K562 (cell line): Measurements from ENCODE around the gene SLC4A3. TPM values are rescaled to one million over a fixed set of nuclear protein-coding genes. Genes with fewer than 3 reads are reported as not detected.

Experiments used
- ATAC-seq: fragments of 200-7000 bp; cut with Tn5 transposase; 3 replicates; pipeline ENCODE4 v1.9.1; 2020; ENCODE audit warnings: moderate library complexity
- BruUV-seq: library from RNA; stranded (reverse); fragments of 400-500 nt; replicated peaks from 2 replicates; lab custom pipeline; 2021; lab: Mats Ljungman, UMichigan
- CTCF ChIA-PET: fragments of 300-600 bp; formaldehyde crosslinking; extraction: SDS; loops from one replicate; lab custom pipeline; 2021; ENCODE audit warnings: low intra/inter-chr PET ratio; lab: Yijun Ruan, JAX
- POLR2A ChIA-PET: fragments of 300-600, 350-650 bp; sonication (Branson Sonifier 250); formaldehyde crosslinking; extraction: SDS; loops from one replicate; lab custom pipeline; 2021; ENCODE audit warnings: antibody characterized with exemption, inconsistent platforms; lab: Yijun Ruan, JAX
- DNase-seq, 4 experiments: peaks; one replicate each; pipeline versions ENCODE4 v3.0.0 to v3.0.0-alpha.2; 2011 to 2018; ENCODE audit warnings: low spot score in 3 of 4, mixed read lengths in 3 of 4; ENCODE audit errors: extremely low read depth in 1 of 4
- FAIRE-seq: peaks from 2 replicates; lab custom pipeline; 2011; peaks lifted over from hg19 to GRCh38; lab: Jason Lieb, UNC
- H2AFZ ChIP-seq: 2 replicates; pipeline ENCODE4 v1.6.0; 2011; ENCODE audit warnings: low read depth, low read length, control low read depth, inconsistent platforms
- H3K27ac ChIP-seq: fragments of 200-600 bp; 3 replicates; pipeline ENCODE4 v1.8.0; 2011; ENCODE audit warnings: low read depth, mild to moderate bottlenecking, control low read depth, inconsistent platforms, low read length, moderate library complexity, mixed read lengths; ENCODE audit errors: extremely low read depth
- H3K27me3 ChIP-seq, 2 experiments: fragments of 300-600 bp in 1 of 2; 2 replicates in 1 of 2; 3 replicates in 1 of 2; pipeline versions ENCODE4 v1.6.0 to v1.8.0; 2011; ENCODE audit warnings: inconsistent platforms in 2 of 2, low read length in 2 of 2, mild to moderate bottlenecking in 1 of 2, mixed read lengths in 1 of 2, moderate library complexity in 1 of 2; ENCODE audit not compliant: control insufficient read depth in 2 of 2, insufficient read depth in 2 of 2
- H3K36me3 ChIP-seq: fragments of 300-600 bp; 3 replicates; pipeline ENCODE4 v1.8.0; 2011; ENCODE audit warnings: mild to moderate bottlenecking, low read length, inconsistent platforms; ENCODE audit not compliant: control insufficient read depth, insufficient read depth
- H3K4me1 ChIP-seq, 2 experiments: fragments of 200-600 bp in 1 of 2; replicated peaks in 1 of 2; 2 replicates in 1 of 2; 3 replicates in 1 of 2; pipeline versions ENCODE4 v1.5.1 to v1.8.0; 2011; ENCODE audit warnings: inconsistent platforms in 2 of 2, low read length in 2 of 2, mild to moderate bottlenecking in 1 of 2, mixed read lengths in 1 of 2, moderate library complexity in 1 of 2; ENCODE audit not compliant: control insufficient read depth in 2 of 2, insufficient read depth in 2 of 2
- H3K4me2 ChIP-seq: 2 replicates; pipeline ENCODE4 v1.6.1; 2011; ENCODE audit warnings: low read length, control low read depth, inconsistent platforms, mixed read lengths; ENCODE audit not compliant: insufficient read depth
- H3K4me3 ChIP-seq: fragments of 200-600 bp; sonication (generic), shearing (Covaris generic); 2 replicates; pipeline ENCODE4 v1.5.1; 2016; ENCODE audit warnings: control low read depth, inconsistent platforms
- H3K79me2 ChIP-seq: fragments of 200-600 bp; 3 replicates; pipeline ENCODE4 v1.8.0; 2011; ENCODE audit warnings: low read length, inconsistent platforms; ENCODE audit not compliant: control insufficient read depth, insufficient read depth
- H3K9ac ChIP-seq, 2 experiments: 2 replicates each; pipeline versions ENCODE4 v1.6.0 to v1.6.1; 2011; ENCODE audit warnings: low read depth in 2 of 2, low read length in 2 of 2, control low read depth in 1 of 2, inconsistent platforms in 1 of 2, mild to moderate bottlenecking in 1 of 2, mixed read lengths in 1 of 2; ENCODE audit not compliant: insufficient read depth in 1 of 2
- H3K9me1 ChIP-seq: one replicate; pipeline ENCODE4 v1.6.0; 2011; ENCODE audit warnings: inconsistent platforms, mild to moderate bottlenecking, low read length, moderate library complexity; ENCODE audit not compliant: control insufficient read depth, insufficient read depth
- H3K9me3 ChIP-seq: replicated peaks from 2 replicates; pipeline ENCODE4 v1.5.1; 2011; ENCODE audit warnings: low read depth, low read length, inconsistent platforms; ENCODE audit not compliant: control insufficient read depth, insufficient read depth
- H4K20me1 ChIP-seq: replicated peaks from 2 replicates; pipeline ENCODE4 v1.6.1; 2011; ENCODE audit warnings: low read length, inconsistent platforms, mixed read lengths; ENCODE audit not compliant: control insufficient read depth, insufficient read depth
- ADNP ChIP-seq: fragments of 200-800 bp; sonication (Bioruptor generic); IDR thresholded peaks from 2 replicates; pipeline ENCODE4 v1.6.1; 2016; ENCODE audit warnings: missing genetic modification characterization, missing compliant biosample characterization
- CREBBP ChIP-seq: IDR thresholded peaks from one replicate; pipeline ENCODE4 v1.6.1; 2012; ENCODE audit warnings: low read depth, mild to moderate bottlenecking, control low read depth, inconsistent platforms, low read length
- ERF ChIP-seq: fragments of 450-650 bp; formaldehyde crosslinking; IDR thresholded peaks from 2 replicates; pipeline ENCODE4 v1.4.0; 2020; ENCODE audit warnings: mild to moderate bottlenecking, mixed read lengths
- FUS ChIP-seq: fragments of 200-400 bp; formaldehyde crosslinking; optimal IDR thresholded peaks from 2 replicates; pipeline ENCODE3; 2017; ENCODE audit warnings: low read depth, low read length
- KDM1A ChIP-seq, 2 experiments: fragments of 450-650 bp; IDR thresholded peaks; 2 replicates each; pipeline ENCODE4 v1.6.1; 2016; ENCODE audit warnings: mild to moderate bottlenecking in 2 of 2
- MYBL2 ChIP-seq, 2 experiments: fragments of 450-650 bp in 1 of 2; sonication (generic) in 1 of 2; formaldehyde crosslinking in 1 of 2; IDR thresholded peaks; 2 replicates each; pipeline versions ENCODE4 v1.6.1 to v1.8.1; 2017 to 2022; ENCODE audit warnings: borderline replicate concordance in 1 of 2, inconsistent platforms in 1 of 2, low read depth in 1 of 2, mild to moderate bottlenecking in 1 of 2, missing genetic modification reagents in 1 of 2, moderate library complexity in 1 of 2
- NRF1 ChIP-seq, 2 experiments: fragments of 450-650 bp; IDR thresholded peaks in 1 of 2; conservative IDR thresholded peaks in 1 of 2; 2 replicates each; pipeline ENCODE4 v1.6.1; 2014; ENCODE audit warnings: mild to moderate bottlenecking in 2 of 2
- POLR2AphosphoS2 ChIP-seq: IDR thresholded peaks from 2 replicates; pipeline ENCODE4 v1.6.1; 2012; ENCODE audit warnings: low read length, improper control_type of control experiment
- SLC30A9 ChIP-seq: fragments of 250-450 bp; sonication (Bioruptor Pico); IDR thresholded peaks from 2 replicates; pipeline ENCODE4 v1.8.0; 2022; ENCODE audit warnings: mild to moderate bottlenecking, moderate library complexity
- SRSF3 ChIP-seq: fragments of 200-400 bp; formaldehyde crosslinking; IDR thresholded peaks from 2 replicates; pipeline ENCODE4 v1.6.1; 2016; ENCODE audit warnings: mild to moderate bottlenecking, low read length, moderate library complexity; ENCODE audit not compliant: insufficient read depth
- TCF7 ChIP-seq: sonication (generic); IDR thresholded peaks from 2 replicates; pipeline ENCODE4 v1.6.1; 2016; ENCODE audit warnings: antibody characterized with exemption, borderline replicate concordance
- THRAP3 ChIP-seq: fragments of 450-650 bp; IDR thresholded peaks from 2 replicates; pipeline ENCODE4 v1.6.1; 2016; ENCODE audit warnings: mild to moderate bottlenecking, inconsistent platforms, borderline replicate concordance
- ZFP36 ChIP-seq: fragments of 150-350 bp; IDR thresholded peaks from 2 replicates; pipeline ENCODE4 v1.6.1; 2018; ENCODE audit warnings: low read length, low read depth; ENCODE audit not compliant: partially characterized antibody
- WGBS: fragments of 100-300 bp; shearing (Covaris generic); methylation state at CpG from one replicate; pipeline ENCODE4 v1.1.6; 2016; ENCODE audit warnings: low coverage, mixed read lengths; ENCODE audit not compliant: insufficient coverage; ENCODE audit errors: missing lambda C conversion rate; 5-methylcytosine and 5-hydroxymethylcytosine counted together
- in situ Hi-C: fragments of 300-500 bp; cut with MboI; formaldehyde crosslinking; loops from 4 replicates; pipeline ENCODE4 v1.15.0; 2018; ENCODE audit warnings: inconsistent platforms, mixed read lengths
- intact Hi-C: fragments of 100-400 bp; cut with micrococcal nuclease; formaldehyde crosslinking; loops from 2 replicates; pipeline ENCODE4 v1.14.2; 2022
- polyA plus RNA-seq, 8 experiments: library from polyadenylated mRNA; depleted of rRNA in 4 of 8; stranded (reverse) in 5 of 8; unstranded in 3 of 8; fragments of >200 nt; fragmentation: Nextera tagmentation in 2 of 8; fragmentation: Illumina TruSeq in 1 of 8; extraction: Ambion mirVana in 2 of 8; extraction: Trizol in 1 of 8; gene quantifications; 2 replicates each; pipeline versions ENCODE4 v1.2.1 to v1.2.3, GENCODE V29; 2011 to 2014; ENCODE audit warnings: inconsistent platforms in 1 of 8, missing spikeins in 1 of 8
- total RNA-seq, 7 experiments: library from RNA; depleted of rRNA in 6 of 7; stranded (reverse); fragments of >200 nt in 6 of 7; fragmentation: Illumina TruSeq in 2 of 7; extraction: Trizol in 2 of 7; gene quantifications; 2 replicates each; pipeline versions ENCODE4 v1.2.1 to v1.2.3, GENCODE V29; 2011 to 2021; ENCODE audit warnings: low replicate concordance in 1 of 7
- TF ChIP-seq, protein P1 (sequence below): fragments of 450-650 bp; IDR thresholded peaks from 2 replicates; pipeline ENCODE4 v1.6.1; 2016; ENCODE audit warnings: borderline replicate concordance
- TF ChIP-seq, protein P2 (sequence below): sonication (generic); formaldehyde crosslinking; IDR thresholded peaks from 2 replicates; pipeline ENCODE4 v1.8.0; 2023; ENCODE audit warnings: mild to moderate bottlenecking, missing genetic modification reagents
- TF ChIP-seq, protein P3 (sequence below): fragments of 450-650 bp; IDR thresholded peaks from one replicate; pipeline ENCODE4 v1.6.1; 2018; ENCODE audit warnings: mild to moderate bottlenecking, moderate library complexity; ENCODE audit not compliant: partially characterized antibody

The SLC4A3 gene
- total and polyA plus RNA-seq, 9 of the 15 experiments (the other 6 are each of a cell fraction or from before 2014, with no cell fraction given): 0.04 to 0.31 (median 0.16) TPM; not detected in 5

DNA sequence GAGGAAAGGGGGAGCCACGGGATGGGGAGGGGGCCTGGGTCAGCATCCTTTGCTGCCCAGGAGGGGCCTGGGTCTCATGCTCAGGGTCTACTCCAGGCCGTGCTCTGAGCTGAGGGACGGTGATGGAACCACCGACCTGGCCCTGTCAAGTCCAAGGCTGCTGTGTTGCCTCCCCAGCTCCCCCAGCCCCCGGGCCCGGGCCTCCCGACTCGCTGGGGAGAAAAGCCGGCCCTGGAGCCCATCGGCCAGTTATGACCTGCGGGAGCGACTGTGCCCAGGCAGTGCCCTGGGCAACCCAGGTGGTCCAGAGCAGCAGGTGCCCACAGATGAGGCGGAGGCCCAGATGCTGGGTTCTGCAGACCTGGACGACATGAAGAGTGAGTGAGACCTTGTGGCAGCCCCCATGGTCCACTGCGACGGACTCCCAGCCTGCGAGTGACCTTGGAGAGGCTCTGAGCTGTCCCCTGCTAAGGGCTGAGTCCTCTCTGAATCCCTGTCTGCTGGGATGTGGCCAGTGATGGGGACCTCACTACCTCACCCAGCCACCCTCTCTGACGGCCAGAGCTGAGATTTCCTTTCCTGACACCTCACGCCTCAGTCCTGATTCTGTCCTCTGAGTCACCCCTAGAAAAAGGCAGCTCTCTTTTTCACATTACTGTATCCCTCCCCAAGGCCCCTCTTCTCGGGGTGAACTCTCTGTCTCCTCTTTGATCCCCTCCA lies 2.7 kb downstream of the SLC4A3 start:
- FAIRE-seq (no peak), ATAC-seq (no peak), DNase-seq (no peak)
- Histone ChIP-seq H3K4me3 (no peak overlapping the region), H3K9me3 (no peaks in the 10 kb centered on the region), H3K4me2 (no peak overlapping the region), H3K27ac (no peak overlapping the region), H3K79me2 (no peaks in the 10 kb centered on the region), H3K36me3 (no peaks in the 10 kb centered on the region), H4K20me1 (0 out of 2 replicates have a peak, but pooled peaks cover 3% of the 10 kb centered on the region), H3K9ac (no peak overlapping the region), H3K4me1 (peaks cover 0 to 56% of the 10 kb centered on the region in 2 experiments; a peak in 2 of 5 replicates), H3K27me3 (peaks cover 0 to 5% of the 10 kb centered on the region in 2 experiments; a peak in 1 of 5 replicates), H3K9me1 (no peaks in the 10 kb centered on the region), H2AFZ (no peak overlapping the region)
- intact Hi-C loops: loop anchor here (5.0 kb wide), 2 partner anchors 88 to 97 kb away; partner anchors contain the start of genes CHPF and TMEM198
- in situ Hi-C loops: no loop called here
- ChIA-PET CTCF (interaction anchor here (0.6 kb wide), 1 partner anchor 97 kb away, joined by 3 read pairs; no protein-coding TSS in a partner anchor), POLR2A (interaction anchor here (1.0 kb wide), 1 partner anchor 43 kb away, joined by 4 read pairs; no protein-coding TSS in a partner anchor)
- 27% methylated on average over 16 of the region's 20 CpGs for WGBS
- TF ChIP-seq NRF1 (conservative IDR thresholded peaks at IDR 0.05 in 1 of 2, IDR thresholded peaks at IDR 0.05 in 1 of 2) (no peak), ZFP36 (peak; percentile 20), SLC30A9 (CRISPR knock-in tag) (no peak), MYBL2 (IDR thresholded peaks at IDR 0.05; ENCODE audit: low read depth) (no peak), MYBL2 (CRISPR knock-in tag; IDR thresholded peaks at IDR 0.05; ENCODE audit: borderline replicate concordance) (no peak), SRSF3 (no peak), ERF (no peak), ADNP (tag) (no peak), CREBBP (no peak), TCF7 (no peak), FUS (no peak), KDM1A (IDR thresholded peaks at IDR 0.05) (peak; percentile 55 to 61; a peak in 3 of 4 replicates), POLR2AphosphoS2 (no peak), THRAP3 (no peak)
- TF ChIP-seq, protein P1, sequence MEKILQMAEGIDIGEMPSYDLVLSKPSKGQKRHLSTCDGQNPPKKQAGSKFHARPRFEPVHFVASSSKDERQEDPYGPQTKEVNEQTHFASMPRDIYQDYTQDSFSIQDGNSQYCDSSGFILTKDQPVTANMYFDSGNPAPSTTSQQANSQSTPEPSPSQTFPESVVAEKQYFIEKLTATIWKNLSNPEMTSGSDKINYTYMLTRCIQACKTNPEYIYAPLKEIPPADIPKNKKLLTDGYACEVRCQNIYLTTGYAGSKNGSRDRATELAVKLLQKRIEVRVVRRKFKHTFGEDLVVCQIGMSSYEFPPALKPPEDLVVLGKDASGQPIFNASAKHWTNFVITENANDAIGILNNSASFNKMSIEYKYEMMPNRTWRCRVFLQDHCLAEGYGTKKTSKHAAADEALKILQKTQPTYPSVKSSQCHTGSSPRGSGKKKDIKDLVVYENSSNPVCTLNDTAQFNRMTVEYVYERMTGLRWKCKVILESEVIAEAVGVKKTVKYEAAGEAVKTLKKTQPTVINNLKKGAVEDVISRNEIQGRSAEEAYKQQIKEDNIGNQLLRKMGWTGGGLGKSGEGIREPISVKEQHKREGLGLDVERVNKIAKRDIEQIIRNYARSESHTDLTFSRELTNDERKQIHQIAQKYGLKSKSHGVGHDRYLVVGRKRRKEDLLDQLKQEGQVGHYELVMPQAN: no peak
- TF ChIP-seq, protein P2, sequence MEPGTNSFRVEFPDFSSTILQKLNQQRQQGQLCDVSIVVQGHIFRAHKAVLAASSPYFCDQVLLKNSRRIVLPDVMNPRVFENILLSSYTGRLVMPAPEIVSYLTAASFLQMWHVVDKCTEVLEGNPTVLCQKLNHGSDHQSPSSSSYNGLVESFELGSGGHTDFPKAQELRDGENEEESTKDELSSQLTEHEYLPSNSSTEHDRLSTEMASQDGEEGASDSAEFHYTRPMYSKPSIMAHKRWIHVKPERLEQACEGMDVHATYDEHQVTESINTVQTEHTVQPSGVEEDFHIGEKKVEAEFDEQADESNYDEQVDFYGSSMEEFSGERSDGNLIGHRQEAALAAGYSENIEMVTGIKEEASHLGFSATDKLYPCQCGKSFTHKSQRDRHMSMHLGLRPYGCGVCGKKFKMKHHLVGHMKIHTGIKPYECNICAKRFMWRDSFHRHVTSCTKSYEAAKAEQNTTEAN (CRISPR knock-in tag): no peak
- TF ChIP-seq, protein P3, sequence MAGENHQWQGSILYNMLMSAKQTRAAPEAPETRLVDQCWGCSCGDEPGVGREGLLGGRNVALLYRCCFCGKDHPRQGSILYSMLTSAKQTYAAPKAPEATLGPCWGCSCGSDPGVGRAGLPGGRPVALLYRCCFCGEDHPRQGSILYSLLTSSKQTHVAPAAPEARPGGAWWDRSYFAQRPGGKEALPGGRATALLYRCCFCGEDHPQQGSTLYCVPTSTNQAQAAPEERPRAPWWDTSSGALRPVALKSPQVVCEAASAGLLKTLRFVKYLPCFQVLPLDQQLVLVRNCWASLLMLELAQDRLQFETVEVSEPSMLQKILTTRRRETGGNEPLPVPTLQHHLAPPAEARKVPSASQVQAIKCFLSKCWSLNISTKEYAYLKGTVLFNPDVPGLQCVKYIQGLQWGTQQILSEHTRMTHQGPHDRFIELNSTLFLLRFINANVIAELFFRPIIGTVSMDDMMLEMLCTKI: no peak
- BruUV-seq: no TSS peak
